ENCODE data around the gene TRAM2.

DNA sequence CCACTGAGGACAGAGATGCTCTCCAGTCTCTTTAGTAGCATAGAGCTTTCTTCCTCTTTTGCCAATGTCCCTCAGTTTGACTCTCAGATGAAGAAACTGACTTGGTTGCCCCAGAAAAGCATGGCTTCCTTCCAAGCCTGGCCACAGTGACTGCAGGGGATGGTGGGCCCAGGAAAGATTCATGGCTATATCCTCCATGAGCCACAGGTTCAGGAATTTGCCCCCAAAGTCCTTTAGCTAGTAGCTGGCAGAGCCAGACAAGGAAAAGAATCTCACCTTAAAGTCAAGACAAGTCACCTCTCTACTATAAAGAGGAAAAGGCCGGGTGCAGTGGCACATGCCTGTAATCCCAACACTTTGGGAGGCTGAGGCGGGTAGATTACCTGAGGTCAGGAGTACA is 43.4 kb downstream of the TRAM2 start:
- TF ChIP-seq POLR2A (IDR thresholded peaks at IDR 0.05): no peak
- TF ChIP-seq, protein P1, sequence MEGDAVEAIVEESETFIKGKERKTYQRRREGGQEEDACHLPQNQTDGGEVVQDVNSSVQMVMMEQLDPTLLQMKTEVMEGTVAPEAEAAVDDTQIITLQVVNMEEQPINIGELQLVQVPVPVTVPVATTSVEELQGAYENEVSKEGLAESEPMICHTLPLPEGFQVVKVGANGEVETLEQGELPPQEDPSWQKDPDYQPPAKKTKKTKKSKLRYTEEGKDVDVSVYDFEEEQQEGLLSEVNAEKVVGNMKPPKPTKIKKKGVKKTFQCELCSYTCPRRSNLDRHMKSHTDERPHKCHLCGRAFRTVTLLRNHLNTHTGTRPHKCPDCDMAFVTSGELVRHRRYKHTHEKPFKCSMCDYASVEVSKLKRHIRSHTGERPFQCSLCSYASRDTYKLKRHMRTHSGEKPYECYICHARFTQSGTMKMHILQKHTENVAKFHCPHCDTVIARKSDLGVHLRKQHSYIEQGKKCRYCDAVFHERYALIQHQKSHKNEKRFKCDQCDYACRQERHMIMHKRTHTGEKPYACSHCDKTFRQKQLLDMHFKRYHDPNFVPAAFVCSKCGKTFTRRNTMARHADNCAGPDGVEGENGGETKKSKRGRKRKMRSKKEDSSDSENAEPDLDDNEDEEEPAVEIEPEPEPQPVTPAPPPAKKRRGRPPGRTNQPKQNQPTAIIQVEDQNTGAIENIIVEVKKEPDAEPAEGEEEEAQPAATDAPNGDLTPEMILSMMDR (IDR thresholded peaks at IDR 0.05): no peak

Data from right lobe of liver (tissue), 4 donors.